Middle frontal gyrus (tissue), 1 donor: ENCODE results near the gene MYO1D.

Experiments
- DNase-seq: peaks from one replicate; pipeline ENCODE4 v3.0.0-alpha.2; 2015; ENCODE audit warnings: low spot score; ENCODE audit errors: extremely low spot score

Gene MYO1D

DNA sequence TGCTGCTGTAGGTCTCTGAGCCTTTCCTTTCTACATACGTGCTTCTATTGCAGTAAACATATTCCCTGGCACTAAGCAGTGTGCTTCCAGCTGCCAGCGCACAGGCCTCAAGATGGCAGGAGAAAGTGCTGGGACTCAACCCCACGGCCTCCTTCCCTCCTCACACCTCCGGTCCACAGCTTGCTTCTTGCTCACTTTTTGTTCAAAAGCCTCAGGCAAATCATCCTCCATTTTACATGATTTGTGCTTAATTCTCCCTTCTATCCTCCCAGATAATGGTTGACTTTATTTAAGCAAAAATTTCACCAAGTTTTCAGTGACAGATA, 384.7 kb downstream of the MYO1D start:
- DNase-seq = no peak

DNA sequence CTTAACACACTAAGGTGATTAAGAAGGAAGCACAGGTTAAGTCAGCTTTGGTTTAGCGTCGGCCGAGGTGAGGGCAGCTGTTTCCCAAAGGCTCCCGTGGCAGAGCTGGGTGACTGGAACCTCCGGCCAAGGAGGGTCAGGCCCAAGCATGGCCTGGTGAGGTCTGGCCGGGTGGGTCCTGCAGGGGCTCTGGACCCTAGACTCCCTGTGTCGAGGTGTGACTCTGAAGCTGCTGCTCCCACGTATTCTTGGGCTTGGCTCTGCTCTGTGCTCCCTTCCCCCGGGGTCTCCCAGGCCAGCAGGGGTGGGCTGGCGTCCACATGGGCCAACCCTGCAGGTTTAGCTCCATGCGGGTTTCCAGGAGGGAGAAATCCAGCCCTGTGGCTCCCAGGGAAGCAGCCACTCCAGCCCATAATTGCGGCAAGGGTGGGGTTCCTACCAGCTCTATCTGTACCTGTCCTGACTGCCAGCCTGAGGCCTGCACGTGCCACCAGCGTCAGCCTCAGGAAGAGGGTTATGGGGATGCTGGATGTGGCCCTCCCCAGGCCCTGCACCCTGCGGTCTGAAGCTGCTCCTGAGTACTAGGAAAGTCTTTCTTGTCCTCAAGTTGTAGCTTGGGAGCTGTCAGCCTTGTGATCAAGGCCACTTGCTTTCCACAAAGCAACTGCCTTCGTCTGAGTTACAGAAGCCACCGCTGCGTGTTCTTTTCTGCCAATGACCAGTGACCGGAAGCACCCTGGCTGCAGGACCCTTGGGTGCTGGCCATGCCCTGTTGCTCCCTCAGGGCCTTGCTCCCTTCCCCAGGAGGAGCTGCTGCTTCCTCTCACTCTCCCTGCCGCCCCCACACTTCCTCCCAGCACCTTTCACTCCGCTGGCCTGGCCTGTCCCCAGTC, 385.3 kb downstream of the MYO1D start:
- no peak for DNase-seq

DNA sequence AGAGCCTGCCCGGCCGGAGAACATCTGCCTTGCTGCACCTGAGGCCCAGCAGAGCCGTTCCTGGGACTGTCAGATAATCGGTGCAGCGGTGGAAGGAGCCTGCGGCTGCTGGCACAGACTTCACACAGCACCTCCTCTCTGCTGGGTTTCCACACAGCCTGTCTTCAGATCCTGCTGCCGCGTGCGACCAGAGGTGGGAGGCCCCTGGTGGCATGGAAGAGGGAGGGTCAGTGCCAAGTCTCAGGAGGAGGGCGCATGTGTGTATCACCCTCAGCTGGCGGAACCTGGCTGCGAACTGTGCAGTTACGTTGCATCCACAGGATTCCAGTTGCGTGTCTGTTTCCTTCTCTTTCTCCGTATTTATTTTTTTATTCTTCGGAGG, 386.8 kb downstream of the MYO1D start:
- no peak for DNase-seq

DNA sequence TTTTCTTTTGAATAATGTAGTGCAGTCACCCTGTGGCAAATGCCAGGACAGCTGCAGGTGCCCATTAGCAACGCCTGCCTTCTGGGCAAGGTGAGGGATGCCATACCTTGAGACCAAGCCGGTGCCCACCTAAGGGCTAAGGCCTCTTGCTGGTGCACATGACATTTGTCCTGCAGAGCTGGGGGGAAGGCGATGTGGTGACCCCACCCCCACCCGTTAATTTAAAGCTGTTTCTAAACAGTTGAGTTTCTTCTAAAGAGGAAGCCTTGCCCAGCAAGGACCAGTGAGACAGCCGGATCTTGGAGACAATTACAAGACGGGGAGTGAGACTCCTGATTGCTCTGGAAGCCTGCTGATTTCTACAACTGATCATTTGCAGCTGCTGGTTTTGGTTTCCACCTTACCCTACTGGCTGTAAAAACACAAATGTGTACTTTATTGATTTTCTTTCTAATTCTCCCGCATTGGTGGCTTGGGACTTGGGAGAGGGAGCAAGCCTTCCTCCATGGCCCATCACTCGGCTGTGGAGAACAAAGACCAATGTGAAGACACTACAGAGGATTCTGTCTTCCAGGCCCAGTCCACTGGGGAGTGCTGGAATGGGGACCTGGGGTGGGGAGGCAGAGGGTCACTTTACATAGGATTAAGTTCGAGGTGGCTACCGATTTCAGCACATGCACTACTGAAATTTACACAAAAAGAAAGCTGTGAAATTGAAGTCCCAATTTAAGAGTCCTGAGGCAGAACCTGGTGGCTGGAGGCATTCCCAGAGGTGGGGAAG, 387.4 kb downstream of the MYO1D start:
- no peak for DNase-seq

DNA sequence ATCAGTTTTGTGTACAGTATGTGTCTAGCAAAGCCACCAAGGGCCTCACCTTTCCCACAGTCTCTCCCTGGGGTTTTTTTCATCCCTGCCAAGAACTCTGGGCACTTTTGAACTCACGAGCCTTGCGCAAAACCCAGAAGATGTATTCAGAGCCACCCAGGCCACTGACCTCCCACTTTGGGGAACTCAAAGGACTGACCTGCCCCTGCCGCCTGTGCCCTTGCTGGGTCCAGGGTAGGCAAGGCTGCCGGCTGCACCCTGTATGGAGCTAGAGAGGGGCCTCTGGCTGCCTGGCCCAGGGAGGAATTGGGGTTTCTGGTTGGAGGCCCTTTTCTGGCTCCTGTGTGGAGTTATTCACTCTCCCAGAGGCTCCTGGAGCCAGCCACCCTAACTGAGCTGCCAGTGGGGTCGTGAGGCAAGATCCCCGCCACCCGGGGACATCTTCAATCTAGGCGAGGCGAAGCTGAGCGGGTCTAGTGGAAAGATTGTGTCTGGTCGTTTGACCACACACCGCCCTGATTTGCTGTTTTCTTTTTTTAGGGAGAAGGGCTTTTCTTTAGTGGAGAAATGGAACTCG, 388.2 kb downstream of the MYO1D start:
- DNase-seq = no peak

DNA sequence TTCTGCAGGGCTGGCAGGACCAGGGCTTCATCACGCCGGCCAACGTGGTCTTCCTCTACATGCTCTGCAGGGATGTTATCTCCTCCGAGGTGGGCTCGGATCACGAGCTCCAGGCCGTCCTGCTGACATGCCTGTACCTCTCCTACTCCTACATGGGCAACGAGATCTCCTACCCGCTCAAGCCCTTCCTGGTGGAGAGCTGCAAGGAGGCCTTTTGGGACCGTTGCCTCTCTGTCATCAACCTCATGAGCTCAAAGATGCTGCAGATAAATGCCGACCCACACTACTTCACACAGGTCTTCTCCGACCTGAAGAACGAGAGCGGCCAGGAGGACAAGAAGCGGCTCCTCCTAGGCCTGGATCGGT, 388.8 kb downstream of the MYO1D start:
- no peak for DNase-seq

DNA sequence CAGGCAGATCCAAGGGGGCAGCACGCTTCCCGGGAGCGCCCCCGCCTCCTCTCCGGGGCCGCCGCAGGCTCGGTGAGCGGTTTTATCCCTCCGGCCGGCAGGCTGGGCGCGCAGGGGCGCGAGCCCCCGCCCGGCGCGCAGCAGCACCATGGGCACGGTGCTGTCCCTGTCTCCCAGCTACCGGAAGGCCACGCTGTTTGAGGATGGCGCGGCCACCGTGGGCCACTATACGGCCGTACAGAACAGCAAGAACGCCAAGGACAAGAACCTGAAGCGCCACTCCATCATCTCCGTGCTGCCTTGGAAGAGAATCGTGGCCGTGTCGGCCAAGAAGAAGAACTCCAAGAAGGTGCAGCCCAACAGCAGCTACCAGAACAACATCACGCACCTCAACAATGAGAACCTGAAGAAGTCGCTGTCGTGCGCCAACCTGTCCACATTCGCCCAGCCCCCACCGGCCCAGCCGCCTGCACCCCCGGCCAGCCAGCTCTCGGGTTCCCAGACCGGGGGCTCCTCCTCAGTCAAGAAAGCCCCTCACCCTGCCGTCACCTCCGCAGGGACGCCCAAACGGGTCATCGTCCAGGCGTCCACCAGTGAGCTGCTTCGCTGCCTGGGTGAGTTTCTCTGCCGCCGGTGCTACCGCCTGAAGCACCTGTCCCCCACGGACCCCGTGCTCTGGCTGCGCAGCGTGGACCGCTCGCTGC, 389.3 kb downstream of the MYO1D start:
- no peak for DNase-seq

DNA sequence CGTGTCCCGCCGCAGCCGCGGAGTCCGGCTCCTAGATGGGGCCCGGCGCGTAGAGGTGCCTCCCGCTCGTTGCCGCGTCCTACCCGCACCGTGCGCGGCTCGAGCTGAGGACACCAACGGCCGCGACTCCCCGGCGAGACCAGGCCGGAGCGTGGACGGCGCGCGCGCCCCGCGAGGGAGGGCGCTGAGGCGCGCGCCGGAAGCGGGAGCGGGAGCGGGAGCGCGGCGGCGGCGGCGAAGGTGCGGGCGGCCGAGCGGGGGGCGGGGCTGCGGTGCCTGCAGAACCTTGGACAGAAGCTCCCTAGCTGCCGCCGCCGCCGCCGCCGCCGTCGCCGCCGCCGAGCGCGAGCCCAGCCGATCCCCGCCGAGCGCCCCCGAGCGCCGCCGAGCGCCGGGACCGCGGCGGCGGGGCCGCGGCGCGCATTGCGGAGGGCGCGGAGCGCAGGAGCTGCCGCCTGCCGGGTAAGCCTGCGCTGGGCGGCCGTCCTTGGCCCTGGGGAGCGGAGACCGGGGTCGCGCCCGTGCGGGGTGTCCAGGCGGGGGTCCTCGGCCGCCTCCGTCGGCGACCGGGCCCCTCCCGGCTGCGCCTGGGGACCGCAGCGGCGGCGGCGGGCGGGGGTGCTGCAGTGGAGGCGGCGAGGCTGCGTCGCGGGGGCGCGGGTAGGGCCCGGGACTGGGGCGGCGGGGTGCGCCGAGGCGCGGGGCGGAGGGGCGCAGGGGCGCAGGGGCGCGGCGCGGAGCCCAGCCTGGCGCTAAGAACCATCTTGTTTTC, 390.0 kb downstream of the MYO1D start, which contains the start of gene CDK5R1:
CDK5R1 (plus strand) TSS at position 293 of the 772 bp plus-strand sequence. CDS start 628 bp downstream, outside the sequence.
- DNase-seq = no peak

DNA sequence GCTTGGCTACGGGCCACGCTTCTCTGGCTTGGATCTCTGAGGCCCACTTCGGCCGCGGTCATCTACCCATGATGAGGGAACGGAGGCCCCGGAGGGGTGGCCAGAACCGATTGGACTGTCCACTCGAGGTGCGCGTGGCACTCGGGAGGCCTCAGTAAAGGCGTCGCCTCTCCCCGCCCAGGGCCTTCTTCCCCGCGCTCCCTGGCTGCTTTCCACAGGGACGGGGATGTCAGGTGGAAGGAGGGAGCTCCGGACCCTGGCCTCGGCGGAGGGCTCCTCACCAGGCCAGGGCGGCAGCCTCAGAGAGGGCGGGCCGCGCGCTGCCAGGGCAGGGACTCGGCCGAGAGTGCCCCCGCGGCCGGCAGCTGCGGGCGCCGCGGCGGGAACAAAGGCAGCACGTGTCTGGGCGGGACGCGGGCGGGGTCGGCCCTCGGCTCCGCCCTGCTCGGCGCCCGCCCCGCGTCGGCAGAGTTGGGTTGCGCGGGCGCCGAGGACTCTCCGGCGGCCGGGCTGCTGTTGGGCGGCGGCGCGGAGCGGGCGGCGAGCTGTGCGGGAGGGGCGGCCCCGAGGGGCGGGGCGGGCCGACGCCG, 390.7 kb downstream of the MYO1D start:
- DNase-seq = peak; percentile 85

DNA sequence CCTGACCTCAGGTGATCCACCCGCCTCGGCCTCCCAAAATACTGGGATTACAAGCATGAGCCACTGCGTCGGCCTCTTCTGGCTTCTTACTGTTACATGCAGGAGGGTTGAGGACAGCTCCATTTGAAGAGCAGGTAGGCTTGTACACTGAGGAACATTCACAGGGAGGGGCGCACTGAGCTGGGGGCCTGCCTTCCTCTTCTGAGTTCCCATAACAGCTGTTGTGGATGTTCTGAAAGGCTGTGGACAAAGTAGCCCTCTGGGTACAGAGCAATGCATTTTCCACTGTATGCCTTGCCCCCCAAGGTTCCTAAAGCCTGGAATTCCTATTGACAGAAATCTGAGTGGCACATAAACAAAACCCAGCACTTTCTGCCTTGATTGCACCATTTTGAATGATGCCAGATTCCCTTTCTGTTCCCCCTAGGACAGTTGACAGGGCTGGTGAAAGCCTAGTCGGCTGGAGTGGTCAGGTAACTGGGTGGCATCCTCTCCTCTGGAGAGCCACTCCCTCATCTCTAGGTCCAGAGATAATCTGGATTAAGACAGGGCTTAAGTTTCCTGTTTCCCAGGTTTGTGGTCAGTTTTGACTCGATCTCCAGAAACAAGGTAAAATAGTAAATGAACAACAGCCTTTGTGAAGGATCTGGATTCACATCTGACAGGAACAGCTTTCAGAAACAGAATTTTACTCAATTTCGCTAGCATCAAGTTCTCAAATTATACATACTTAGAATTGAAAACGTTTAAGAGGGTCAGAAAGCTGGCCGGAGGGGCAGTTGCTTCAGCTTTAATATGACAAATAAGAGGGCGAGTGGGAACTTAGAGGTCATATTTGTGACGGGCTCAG, 391.4 kb downstream of the MYO1D start:
- DNase-seq = no peak

DNA sequence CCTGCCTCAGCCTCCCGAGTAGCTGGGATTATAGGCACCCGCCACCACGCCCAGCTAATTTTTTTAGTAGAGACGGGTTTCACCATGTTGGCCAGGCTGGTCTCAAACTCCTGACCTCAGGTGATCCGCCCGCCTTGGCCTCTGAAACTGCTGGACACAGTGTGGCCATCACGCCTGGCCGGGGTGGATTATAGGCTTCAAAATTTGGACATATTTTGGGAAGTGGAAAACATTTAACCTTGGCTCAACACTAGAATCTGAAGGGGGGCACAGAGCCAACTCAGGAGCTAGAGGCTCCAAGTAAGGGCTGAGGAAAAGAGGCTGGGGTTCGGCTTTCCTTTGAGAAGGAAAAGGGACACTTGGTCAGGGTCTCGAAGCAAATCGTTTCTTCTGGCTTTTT, 392.3 kb downstream of the MYO1D start:
- DNase-seq = no peak

DNA sequence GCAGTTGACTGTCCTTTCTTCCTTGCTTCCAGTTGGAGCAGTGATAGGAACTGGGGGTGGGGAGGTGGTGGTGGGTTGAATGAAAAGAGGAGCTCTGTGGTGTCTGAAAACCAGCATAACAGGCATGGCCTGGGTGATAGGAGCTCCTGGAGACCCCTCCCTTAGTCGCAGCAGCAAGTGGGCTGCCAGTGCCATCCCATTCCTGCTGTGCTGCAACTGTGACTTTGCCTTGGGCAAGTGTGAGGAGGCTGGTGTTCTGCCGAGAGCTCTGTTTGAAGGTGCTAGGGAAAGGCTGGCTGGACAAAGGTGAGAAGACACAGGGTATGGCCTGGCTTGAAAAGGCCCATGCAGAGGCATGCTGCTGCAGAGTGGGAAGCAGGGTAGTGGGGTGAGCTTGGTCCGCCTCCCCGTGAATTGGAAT, 392.9 kb downstream of the MYO1D start:
- no peak for DNase-seq

DNA sequence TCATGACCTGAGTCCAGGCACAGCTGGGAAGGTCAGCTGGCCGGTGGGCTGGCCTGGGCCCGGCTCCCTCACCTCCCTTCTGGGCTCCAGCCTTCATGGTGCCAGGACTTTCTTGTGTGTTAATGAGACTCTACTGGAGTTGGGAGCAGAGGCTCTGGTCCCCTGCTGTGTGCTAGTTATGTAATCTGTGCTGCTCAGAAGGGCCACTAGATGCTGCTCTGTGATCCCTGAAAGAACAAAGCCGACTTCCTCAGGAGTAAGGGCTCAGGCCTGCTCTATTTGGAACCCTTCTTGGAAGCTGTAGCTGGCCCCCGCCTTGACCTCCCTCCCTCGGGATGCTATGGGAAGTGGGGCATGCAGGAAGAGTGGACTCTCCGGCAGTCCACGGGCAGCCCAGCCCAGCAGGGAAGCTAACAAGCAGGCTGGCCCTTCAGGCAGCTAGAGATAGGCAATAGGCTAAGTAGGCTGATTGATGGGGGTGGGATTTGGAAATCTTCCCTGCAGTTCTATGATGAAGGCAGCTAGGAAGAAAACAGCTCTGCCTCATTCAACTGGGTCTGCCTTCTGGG, 393.4 kb downstream of the MYO1D start:
- DNase-seq = peak; percentile 77

DNA sequence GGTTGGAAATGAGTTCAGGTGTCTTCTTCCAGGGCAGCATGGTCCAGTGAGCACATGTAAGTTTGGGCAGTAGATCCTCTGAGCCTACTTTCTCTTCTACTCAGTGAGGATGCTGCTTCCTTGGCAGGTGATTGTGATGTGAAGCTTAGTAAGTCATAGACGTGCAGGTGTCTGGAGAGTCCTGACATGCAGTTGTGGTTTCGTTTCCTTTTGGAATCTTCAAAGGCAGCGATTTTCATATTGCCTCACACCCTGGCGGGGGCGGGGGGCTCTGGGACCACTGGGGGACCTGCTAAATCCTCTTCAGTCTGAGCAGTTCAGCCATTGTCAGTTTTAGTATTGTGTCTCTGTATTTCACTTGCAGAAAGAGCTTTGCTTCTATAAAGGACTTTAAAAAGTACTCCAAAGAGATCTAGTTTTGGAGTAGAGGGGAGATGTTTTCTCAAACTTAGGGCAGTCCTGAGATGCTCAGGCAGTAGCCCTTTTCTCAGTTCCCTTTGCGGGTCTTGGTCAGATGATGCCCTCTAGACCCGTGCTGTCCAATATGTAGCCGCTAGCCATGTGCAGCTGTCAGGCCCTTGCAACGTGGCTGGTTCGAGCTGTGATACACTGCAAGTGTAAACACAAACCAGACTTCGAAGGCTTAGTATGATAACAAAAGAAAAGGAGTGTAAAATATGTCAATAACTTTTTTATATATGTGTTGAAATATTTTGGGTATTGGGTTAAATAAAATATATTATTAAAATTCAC, 394.2 kb downstream of the MYO1D start:
- no peak for DNase-seq

DNA sequence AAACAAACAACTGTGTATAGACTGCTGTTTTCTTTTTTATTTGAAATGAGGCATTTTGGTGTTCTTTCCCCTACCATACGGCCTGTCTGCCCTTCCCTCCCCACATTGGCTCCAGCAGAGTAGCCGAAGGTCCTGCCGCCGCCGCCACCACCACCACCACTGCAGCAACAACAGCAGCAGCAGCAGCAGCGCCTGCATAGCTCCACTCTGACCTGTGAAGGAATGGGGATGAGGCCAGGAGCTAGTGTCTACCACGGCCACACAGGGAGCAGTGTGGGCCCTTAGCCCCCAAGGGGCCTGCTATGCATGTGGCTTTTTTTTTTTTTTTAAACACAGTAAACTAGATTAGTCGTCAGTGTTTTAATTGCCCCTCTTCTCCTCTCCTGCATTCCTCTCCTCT, 395.7 kb downstream of the MYO1D start:
- no peak for DNase-seq

DNA sequence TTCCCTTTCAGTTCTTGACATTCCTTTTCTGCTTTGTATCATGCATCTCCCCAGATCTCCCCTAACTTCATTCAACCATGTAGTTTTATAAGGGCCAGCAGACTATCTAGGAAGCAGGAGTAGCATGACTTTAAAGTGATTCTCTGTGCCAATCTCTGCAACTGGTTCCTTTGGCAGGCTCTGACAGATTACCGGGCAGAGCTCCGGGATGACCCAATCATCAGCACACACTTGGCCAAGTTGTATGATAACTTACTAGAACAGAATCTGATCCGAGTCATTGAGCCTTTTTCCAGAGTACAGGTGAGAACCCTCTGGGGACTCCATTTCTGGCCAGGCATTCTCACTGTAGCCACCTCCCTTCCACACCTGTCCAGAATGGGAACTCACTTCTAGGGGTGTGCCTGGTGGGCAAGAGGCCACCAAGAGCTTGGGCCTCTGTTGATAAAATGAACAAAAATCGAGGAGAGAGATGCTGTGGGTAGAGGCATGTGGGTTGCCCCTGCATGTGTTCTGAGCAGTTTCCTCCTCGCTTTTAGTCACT, 397.8 kb downstream of the MYO1D start:
- DNase-seq = no peak

DNA sequence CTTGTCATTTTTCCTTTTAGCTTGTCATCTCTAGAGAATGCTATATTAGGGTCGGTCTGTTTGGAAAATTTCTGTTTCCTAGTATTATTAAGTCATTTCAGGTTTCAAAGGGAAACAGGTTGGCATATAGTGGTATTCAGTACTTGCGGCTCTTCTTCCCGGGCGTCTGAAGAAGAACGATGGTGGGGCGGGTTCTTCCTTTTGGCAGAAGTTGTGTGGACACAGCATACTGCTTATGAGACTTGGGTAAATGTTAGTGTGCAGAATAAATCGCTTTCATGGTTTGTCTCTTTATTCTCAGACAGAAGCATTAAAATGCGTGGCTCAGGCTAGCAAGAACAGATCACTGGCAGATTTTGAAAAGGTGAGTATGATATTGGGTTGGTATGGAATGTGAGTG, 399.7 kb downstream of the MYO1D start:
- DNase-seq = no peak

DNA sequence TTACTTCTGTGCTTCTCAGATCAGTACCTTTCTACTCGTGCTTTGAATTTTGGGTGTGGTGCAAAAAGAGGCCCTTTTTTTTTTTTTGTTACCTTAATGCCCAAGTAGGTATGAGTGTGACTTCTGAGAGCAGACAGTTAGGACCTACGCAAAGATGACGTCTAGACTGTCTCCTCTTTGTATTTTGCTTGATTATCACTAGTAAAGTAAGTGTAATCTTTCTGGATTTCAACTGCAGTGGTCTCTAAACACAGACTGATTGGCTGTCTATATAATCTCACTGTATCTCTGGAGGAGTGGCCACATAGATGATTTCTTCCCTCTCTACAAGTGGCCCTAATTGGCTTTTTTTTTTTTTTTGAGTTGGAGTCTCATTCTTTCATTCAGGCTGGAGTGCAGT, 401.7 kb downstream of the MYO1D start:
- no peak for DNase-seq
